Measurements from ENCODE around the gene HOXB2. TPM values are rescaled to one million over a fixed set of nuclear protein-coding genes. Genes with fewer than 3 reads are reported as not detected.

The HOXB2 gene
- total and polyA plus RNA-seq, 2 donors, result 3.0 to 11.1 TPM

GRCh38 chr17:48499248-48499647 lies 45.7 kb downstream of the HOXB2 start:
- no peaks in the 10 kb centered on the region for H3K36me3 ChIP-seq (ENCODE audit: control insufficient read depth in 2 of 2, insufficient read depth in 2 of 2, low read length in 1 of 2)
- H3K27ac ChIP-seq (ENCODE audit: low read depth in 1 of 2, low read length in 1 of 2), result no peak overlapping the region
- H3K4me1 ChIP-seq (ENCODE audit: control insufficient read depth in 2 of 2, insufficient read depth in 2 of 2, low read length in 2 of 2), result no peaks in the 10 kb centered on the region
- over 99% methylated on average over 3 of the region's 3 CpGs for WGBS
- H3K4me3 ChIP-seq (ENCODE audit: low read length in 2 of 2), result no peak overlapping the region
- H3K9me3 ChIP-seq (ENCODE audit: control insufficient read depth in 2 of 2, insufficient read depth in 1 of 2, low read length in 1 of 2), result no peaks in the 10 kb centered on the region
- no peak for DNase-seq (ENCODE audit: low read depth in 6 of 9, low spot score in 9 of 9)
- peaks cover 10 to 33% of the 10 kb centered on the region in 2 donors for H3K27me3 ChIP-seq (ENCODE audit: control insufficient read depth in 2 of 2, insufficient read depth in 1 of 2, low read length in 1 of 2)

- Histone ChIP-seq H3K27ac (ENCODE audit: low read depth in 1 of 2, low read length in 1 of 2) (no peak overlapping the region), H3K36me3 (ENCODE audit: control insufficient read depth in 2 of 2, insufficient read depth in 2 of 2, low read length in 1 of 2) (no peaks in the 10 kb centered on the region), H3K27me3 (ENCODE audit: control insufficient read depth in 2 of 2, insufficient read depth in 1 of 2, low read length in 1 of 2) (peaks cover 14 to 37% of the 10 kb centered on the region in 2 donors), H3K4me1 (ENCODE audit: control insufficient read depth in 2 of 2, insufficient read depth in 2 of 2, low read length in 2 of 2) (no peaks in the 10 kb centered on the region), H3K9me3 (ENCODE audit: control insufficient read depth in 2 of 2, insufficient read depth in 1 of 2, low read length in 1 of 2) (no peaks in the 10 kb centered on the region), H3K4me3 (ENCODE audit: low read length in 2 of 2) (no peak overlapping the region)
- DNase-seq (ENCODE audit: low read depth in 6 of 9, low spot score in 9 of 9), result no peak
- 91% methylated on average over 6 of the region's 6 CpGs for WGBS
Measured at GRCh38 chr17:48498164-48498850, 46.6 kb downstream of the HOXB2 start.

GRCh38 chr17:48497103-48497502 lies 47.8 kb downstream of the HOXB2 start:
- H3K9me3 ChIP-seq (ENCODE audit: control insufficient read depth in 2 of 2, insufficient read depth in 1 of 2, low read length in 1 of 2), result no peaks in the 10 kb centered on the region
- H3K27ac ChIP-seq (ENCODE audit: low read depth in 1 of 2, low read length in 1 of 2), result no peak overlapping the region
- DNase-seq (ENCODE audit: low read depth in 6 of 9, low spot score in 9 of 9), result no peak
- peaks cover 20 to 43% of the 10 kb centered on the region in 2 donors for H3K27me3 ChIP-seq (ENCODE audit: control insufficient read depth in 2 of 2, insufficient read depth in 1 of 2, low read length in 1 of 2)
- peaks cover 8 to 12% of the 10 kb centered on the region in 2 donors for H3K4me1 ChIP-seq (ENCODE audit: control insufficient read depth in 2 of 2, insufficient read depth in 2 of 2, low read length in 2 of 2)
- no peaks in the 10 kb centered on the region for H3K36me3 ChIP-seq (ENCODE audit: control insufficient read depth in 2 of 2, insufficient read depth in 2 of 2, low read length in 1 of 2)
- WGBS, result 58% methylated on average over 2 of the region's 2 CpGs
- H3K4me3 ChIP-seq (ENCODE audit: low read length in 2 of 2), result no peak overlapping the region

GRCh38 chr17:48494335-48494734 lies 50.6 kb downstream of the HOXB2 start:
- Histone ChIP-seq H3K4me1 (ENCODE audit: control insufficient read depth in 2 of 2, insufficient read depth in 2 of 2, low read length in 2 of 2) (peaks cover 8 to 12% of the 10 kb centered on the region in 2 donors), H3K9me3 (ENCODE audit: control insufficient read depth in 2 of 2, insufficient read depth in 1 of 2, low read length in 1 of 2) (no peaks in the 10 kb centered on the region), H3K4me3 (ENCODE audit: low read length in 2 of 2) (no peak overlapping the region), H3K36me3 (ENCODE audit: control insufficient read depth in 2 of 2, insufficient read depth in 2 of 2, low read length in 1 of 2) (no peaks in the 10 kb centered on the region), H3K27ac (ENCODE audit: low read depth in 1 of 2, low read length in 1 of 2) (no peak overlapping the region), H3K27me3 (ENCODE audit: control insufficient read depth in 2 of 2, insufficient read depth in 1 of 2, low read length in 1 of 2) (peaks cover 24 to 51% of the 10 kb centered on the region in 2 donors)
- no peak for DNase-seq (ENCODE audit: low read depth in 6 of 9, low spot score in 9 of 9)
- WGBS, result 99% methylated on average over 8 of the region's 8 CpGs

Other genes with a start within 250 kb of the HOXB2 start
- gene SKAP1, start 114.9 kb downstream of the HOXB2 start, total RNA-seq, result 28.8 TPM
- 64.4 TPM for gene SKAP1, start 114.9 kb downstream of the HOXB2 start, polyA plus RNA-seq
- gene HOXB1, start 14.1 kb downstream of the HOXB2 start, total RNA-seq, result not detected
- 0.11 TPM for gene HOXB1, start 14.1 kb downstream of the HOXB2 start, polyA plus RNA-seq
- gene HOXB4, start 33.2 kb upstream of the HOXB2 start, total RNA-seq, result 0.90 TPM
- gene HOXB4, start 33.2 kb upstream of the HOXB2 start, polyA plus RNA-seq, result 1.5 TPM
- gene HOXB3, start 45.1 kb upstream of the HOXB2 start, total RNA-seq, result 1.5 TPM
- 3.3 TPM for gene HOXB3, start 45.1 kb upstream of the HOXB2 start, polyA plus RNA-seq
- gene HOXB5, start 48.7 kb upstream of the HOXB2 start, total RNA-seq, result not detected
- 0.16 TPM for gene HOXB5, start 48.7 kb upstream of the HOXB2 start, polyA plus RNA-seq
- 0.19 TPM for gene HOXB6, start 59.9 kb upstream of the HOXB2 start, total RNA-seq
- gene HOXB6, start 59.9 kb upstream of the HOXB2 start, polyA plus RNA-seq, result 1.0 TPM
- gene HOXB7, start 65.9 kb upstream of the HOXB2 start, total RNA-seq, result 0.09 TPM
- gene HOXB7, start 65.9 kb upstream of the HOXB2 start, polyA plus RNA-seq, result 1.0 TPM
- not detected for gene HOXB8, start 70.2 kb upstream of the HOXB2 start, total RNA-seq
- 0.07 TPM for gene HOXB8, start 70.2 kb upstream of the HOXB2 start, polyA plus RNA-seq
- 0.05 TPM for gene HOXB9, start 81.2 kb upstream of the HOXB2 start, total RNA-seq
- 0.27 TPM for gene HOXB9, start 81.2 kb upstream of the HOXB2 start, polyA plus RNA-seq
- gene PRAC1, start 177.4 kb upstream of the HOXB2 start, total RNA-seq, result not detected
- gene PRAC1, start 177.4 kb upstream of the HOXB2 start, polyA plus RNA-seq, result 0.91 TPM
- gene PRAC2, start 178.1 kb upstream of the HOXB2 start, total RNA-seq, result not detected
- gene PRAC2, start 178.1 kb upstream of the HOXB2 start, polyA plus RNA-seq, result 0.07 TPM
- gene HOXB13, start 183.6 kb upstream of the HOXB2 start, total RNA-seq, result 0.24 TPM
- 0.32 TPM for gene HOXB13, start 183.6 kb upstream of the HOXB2 start, polyA plus RNA-seq

Measured in thymus (tissue), 11 donors.